Mucosa of rectum (tissue), 2 donors: ENCODE data around the gene SLC16A13.

ENCODE experiments used
- H3K27ac ChIP-seq, 2 donors: one replicate each; pipeline ENCODE4 v1.7.0; 2013; ENCODE audit warnings: inconsistent platforms in 2 of 2, low read depth in 2 of 2, low read length in 2 of 2
- H3K27me3 ChIP-seq, 2 donors: one replicate each; pipeline ENCODE4 v1.7.0; 2013; ENCODE audit warnings: low read length in 2 of 2; ENCODE audit not compliant: control insufficient read depth in 2 of 2, insufficient read depth in 2 of 2
- H3K36me3 ChIP-seq, 2 donors: one replicate each; pipeline ENCODE4 v1.7.0; 2013; ENCODE audit warnings: low read length in 2 of 2; ENCODE audit not compliant: control insufficient read depth in 2 of 2, insufficient read depth in 2 of 2
- H3K4me1 ChIP-seq, 2 donors: one replicate each; pipeline ENCODE4 v1.7.0; 2013; ENCODE audit warnings: low read length in 2 of 2, mild to moderate bottlenecking in 1 of 2; ENCODE audit not compliant: control insufficient read depth in 2 of 2, insufficient read depth in 2 of 2
- H3K4me3 ChIP-seq, 2 donors: one replicate each; pipeline ENCODE4 v1.7.0; 2013; ENCODE audit warnings: low read length in 2 of 2
- H3K9ac ChIP-seq, 2 donors: one replicate each; pipeline ENCODE4 v1.7.0; 2013; ENCODE audit warnings: low read length in 2 of 2, low read depth in 1 of 2, mild to moderate bottlenecking in 1 of 2
- H3K9me3 ChIP-seq, 2 donors: one replicate each; pipeline ENCODE4 v1.7.0; 2013; ENCODE audit warnings: low read length in 2 of 2; ENCODE audit not compliant: control insufficient read depth in 2 of 2
- donor health status: healthy.
- donor health status: Normal muscosa, but diverticular disease.

SLC16A13 gene

GRCh38 chr17:6998855-6999508, 36.8 kb upstream of the SLC16A13 start:
- H3K27me3 ChIP-seq = no peaks in the 10 kb centered on the region
- peaks cover 2 to 3% of the 10 kb centered on the region in 2 donors for H3K4me1 ChIP-seq
- H3K9me3 ChIP-seq = no peaks in the 10 kb centered on the region
- no peak overlapping the region for H3K27ac ChIP-seq
- no peak overlapping the region for H3K4me3 ChIP-seq
- no peak overlapping the region for H3K9ac ChIP-seq
- peaks cover 36 to 41% of the 10 kb centered on the region in 2 donors for H3K36me3 ChIP-seq

GRCh38 chr17:7001318-7001961, 34.4 kb upstream of the SLC16A13 start:
- H3K4me1 ChIP-seq = peaks cover 0 to 3% of the 10 kb centered on the region in 2 donors
- H3K9ac ChIP-seq = no peak overlapping the region
- no peaks in the 10 kb centered on the region for H3K27me3 ChIP-seq
- H3K27ac ChIP-seq = no peak overlapping the region
- H3K4me3 ChIP-seq = peak overlapping the region in 1 of 2 donors; percentile 7
- no peaks in the 10 kb centered on the region for H3K9me3 ChIP-seq
- peaks cover 36 to 41% of the 10 kb centered on the region in 2 donors for H3K36me3 ChIP-seq

GRCh38 chr17:7002288-7003047, 33.3 kb upstream of the SLC16A13 start:
- peaks cover 0 to 3% of the 10 kb centered on the region in 2 donors for H3K4me1 ChIP-seq
- no peak overlapping the region for H3K4me3 ChIP-seq
- no peaks in the 10 kb centered on the region for H3K27me3 ChIP-seq
- H3K9ac ChIP-seq = no peak overlapping the region
- H3K36me3 ChIP-seq = peaks cover 33 to 39% of the 10 kb centered on the region in 2 donors
- no peaks in the 10 kb centered on the region for H3K9me3 ChIP-seq
- no peak overlapping the region for H3K27ac ChIP-seq

- Histone ChIP-seq H3K9ac (no peak overlapping the region), H3K4me3 (no peak overlapping the region), H3K36me3 (peaks cover 31 to 39% of the 10 kb centered on the region in 2 donors), H3K9me3 (no peaks in the 10 kb centered on the region), H3K27ac (no peak overlapping the region), H3K4me1 (peaks cover 0 to 3% of the 10 kb centered on the region in 2 donors), H3K27me3 (no peaks in the 10 kb centered on the region)
Observed at GRCh38 chr17:7003745-7004144, 32.1 kb upstream of the SLC16A13 start.

GRCh38 chr17:7004398-7005253, 31.2 kb upstream of the SLC16A13 start:
- Histone ChIP-seq H3K36me3 (peaks cover 26 to 34% of the 10 kb centered on the region in 2 donors), H3K9ac (no peak overlapping the region), H3K4me1 (peaks cover 0 to 3% of the 10 kb centered on the region in 2 donors), H3K27ac (no peak overlapping the region), H3K27me3 (no peaks in the 10 kb centered on the region), H3K9me3 (no peaks in the 10 kb centered on the region), H3K4me3 (no peak overlapping the region)

- Histone ChIP-seq H3K4me3 (no peak overlapping the region), H3K9me3 (no peaks in the 10 kb centered on the region), H3K9ac (no peak overlapping the region), H3K4me1 (peaks cover 7 to 8% of the 10 kb centered on the region in 2 donors), H3K27ac (no peak overlapping the region), H3K27me3 (no peaks in the 10 kb centered on the region), H3K36me3 (peaks cover 22 to 33% of the 10 kb centered on the region in 2 donors)
Observed at GRCh38 chr17:7005716-7006115, 30.1 kb upstream of the SLC16A13 start.

GRCh38 chr17:7007143-7007542, 28.7 kb upstream of the SLC16A13 start:
- no peaks in the 10 kb centered on the region for H3K9me3 ChIP-seq
- H3K27me3 ChIP-seq = no peaks in the 10 kb centered on the region
- H3K27ac ChIP-seq = no peak overlapping the region
- peaks cover 9 to 19% of the 10 kb centered on the region in 2 donors for H3K4me1 ChIP-seq
- H3K9ac ChIP-seq = no peak overlapping the region
- H3K36me3 ChIP-seq = peaks cover 12 to 18% of the 10 kb centered on the region in 2 donors
- no peak overlapping the region for H3K4me3 ChIP-seq

- no peak overlapping the region for H3K9ac ChIP-seq
- H3K4me1 ChIP-seq = peaks cover 23 to 35% of the 10 kb centered on the region in 2 donors
- H3K9me3 ChIP-seq = no peaks in the 10 kb centered on the region
- no peaks in the 10 kb centered on the region for H3K27me3 ChIP-seq
- H3K36me3 ChIP-seq = peaks cover 5% of the 10 kb centered on the region in 2 donors
- H3K4me3 ChIP-seq = peak overlapping the region in 1 of 2 donors; percentile 17
- no peak overlapping the region for H3K27ac ChIP-seq
Observed at GRCh38 chr17:7010523-7010922, 25.3 kb upstream of the SLC16A13 start.

- Histone ChIP-seq H3K36me3 (peaks cover 5% of the 10 kb centered on the region in 2 donors), H3K27me3 (no peaks in the 10 kb centered on the region), H3K9ac (peak overlapping the region; percentile 85 to 93), H3K27ac (no peak overlapping the region), H3K4me1 (peaks cover 26 to 39% of the 10 kb centered on the region in 2 donors), H3K4me3 (peak overlapping the region; percentile 91 to 98), H3K9me3 (no peaks in the 10 kb centered on the region)
Observed at GRCh38 chr17:7011415-7011814, 24.4 kb upstream of the SLC16A13 start.
